BE2C (cell line): ENCODE data around the gene PPP2R3A.

ENCODE experiments used
- DNase-seq: peaks from one replicate; pipeline ENCODE4 v3.0.0-alpha.2; 2020
- H3K27me3 ChIP-seq: fragments of 250-450 bp; sonication (Bioruptor Pico); 2 replicates; pipeline ENCODE4 v1.5.1; 2020; ENCODE audit warnings: mild to moderate bottlenecking
- H3K36me3 ChIP-seq: fragments of 250-450 bp; sonication (Bioruptor Pico); 2 replicates; pipeline ENCODE4 v1.5.1; 2020; ENCODE audit warnings: mild to moderate bottlenecking
- H3K4me1 ChIP-seq: fragments of 250-450 bp; sonication (Bioruptor Pico); 2 replicates; pipeline ENCODE4 v1.5.1; 2020
- H3K4me3 ChIP-seq: 2 replicates; pipeline ENCODE4 v1.5.1; 2011; ENCODE audit warnings: low read depth, low read length
- H3K9me3 ChIP-seq: fragments of 250-450 bp; sonication (Bioruptor Pico); 2 replicates; pipeline ENCODE4 v1.5.1; 2020
- TF ChIP-seq, protein P1 (sequence below): IDR thresholded peaks from 2 replicates; pipeline ENCODE4 v1.5.1; 2012; ENCODE audit warnings: mild to moderate bottlenecking, low read depth, low read length

Gene PPP2R3A

DNA sequence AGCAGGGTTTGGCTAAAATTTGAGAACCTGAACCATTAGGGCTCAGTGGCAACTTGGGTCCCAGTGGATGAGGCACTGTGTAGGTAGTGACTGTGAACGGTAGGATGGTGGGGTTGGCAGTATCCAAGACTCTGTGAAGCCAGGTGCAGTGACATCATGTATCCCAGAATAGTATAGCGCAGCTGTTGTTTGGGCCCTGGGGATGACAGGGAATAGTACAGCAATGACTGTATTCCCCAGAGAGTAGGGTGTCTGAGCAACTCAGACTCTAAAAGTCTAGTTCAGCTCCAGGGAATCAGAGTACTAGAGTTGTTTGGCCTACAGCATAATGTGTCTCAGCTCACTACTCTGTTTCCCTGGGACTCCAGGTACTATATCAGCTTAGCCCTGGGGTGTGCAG, 20.7 kb upstream of the PPP2R3A start:
- Histone ChIP-seq H3K4me3 (no peak overlapping the region), H3K36me3 (no peaks in the 10 kb centered on the region), H3K4me1 (no peaks in the 10 kb centered on the region), H3K27me3 (0 out of 2 replicates have a peak, but pooled peaks cover 3% of the 10 kb centered on the region), H3K9me3 (no peaks in the 10 kb centered on the region)
- TF ChIP-seq, protein P1, sequence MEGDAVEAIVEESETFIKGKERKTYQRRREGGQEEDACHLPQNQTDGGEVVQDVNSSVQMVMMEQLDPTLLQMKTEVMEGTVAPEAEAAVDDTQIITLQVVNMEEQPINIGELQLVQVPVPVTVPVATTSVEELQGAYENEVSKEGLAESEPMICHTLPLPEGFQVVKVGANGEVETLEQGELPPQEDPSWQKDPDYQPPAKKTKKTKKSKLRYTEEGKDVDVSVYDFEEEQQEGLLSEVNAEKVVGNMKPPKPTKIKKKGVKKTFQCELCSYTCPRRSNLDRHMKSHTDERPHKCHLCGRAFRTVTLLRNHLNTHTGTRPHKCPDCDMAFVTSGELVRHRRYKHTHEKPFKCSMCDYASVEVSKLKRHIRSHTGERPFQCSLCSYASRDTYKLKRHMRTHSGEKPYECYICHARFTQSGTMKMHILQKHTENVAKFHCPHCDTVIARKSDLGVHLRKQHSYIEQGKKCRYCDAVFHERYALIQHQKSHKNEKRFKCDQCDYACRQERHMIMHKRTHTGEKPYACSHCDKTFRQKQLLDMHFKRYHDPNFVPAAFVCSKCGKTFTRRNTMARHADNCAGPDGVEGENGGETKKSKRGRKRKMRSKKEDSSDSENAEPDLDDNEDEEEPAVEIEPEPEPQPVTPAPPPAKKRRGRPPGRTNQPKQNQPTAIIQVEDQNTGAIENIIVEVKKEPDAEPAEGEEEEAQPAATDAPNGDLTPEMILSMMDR = no peak
- no peak for DNase-seq

DNA sequence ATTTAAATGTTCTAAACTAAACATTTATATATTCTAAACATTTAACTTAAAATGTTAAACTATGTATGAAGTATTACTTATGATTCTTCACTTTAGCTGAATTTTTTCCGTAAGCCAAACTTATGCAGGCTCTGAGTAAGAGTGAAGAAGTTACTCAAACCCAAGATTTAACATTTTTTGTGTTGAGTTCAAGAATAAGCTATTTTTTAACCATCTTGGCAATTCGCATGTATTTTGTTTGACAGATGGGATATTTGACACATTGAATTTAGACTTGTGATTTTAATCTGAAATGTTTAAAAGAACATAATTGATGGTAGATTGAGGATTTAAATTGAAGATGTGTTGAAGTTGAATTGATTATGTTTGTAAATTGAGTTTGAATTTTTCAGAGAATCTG, 14.6 kb upstream of the PPP2R3A start:
- no peak for DNase-seq
- Histone ChIP-seq H3K9me3 (no peaks in the 10 kb centered on the region), H3K4me3 (no peak overlapping the region), H3K4me1 (no peaks in the 10 kb centered on the region), H3K27me3 (peaks cover 3% of the 10 kb centered on the region; the same call in 1 of the 2 replicates), H3K36me3 (no peaks in the 10 kb centered on the region)
- TF ChIP-seq, protein P1 = no peak

DNA sequence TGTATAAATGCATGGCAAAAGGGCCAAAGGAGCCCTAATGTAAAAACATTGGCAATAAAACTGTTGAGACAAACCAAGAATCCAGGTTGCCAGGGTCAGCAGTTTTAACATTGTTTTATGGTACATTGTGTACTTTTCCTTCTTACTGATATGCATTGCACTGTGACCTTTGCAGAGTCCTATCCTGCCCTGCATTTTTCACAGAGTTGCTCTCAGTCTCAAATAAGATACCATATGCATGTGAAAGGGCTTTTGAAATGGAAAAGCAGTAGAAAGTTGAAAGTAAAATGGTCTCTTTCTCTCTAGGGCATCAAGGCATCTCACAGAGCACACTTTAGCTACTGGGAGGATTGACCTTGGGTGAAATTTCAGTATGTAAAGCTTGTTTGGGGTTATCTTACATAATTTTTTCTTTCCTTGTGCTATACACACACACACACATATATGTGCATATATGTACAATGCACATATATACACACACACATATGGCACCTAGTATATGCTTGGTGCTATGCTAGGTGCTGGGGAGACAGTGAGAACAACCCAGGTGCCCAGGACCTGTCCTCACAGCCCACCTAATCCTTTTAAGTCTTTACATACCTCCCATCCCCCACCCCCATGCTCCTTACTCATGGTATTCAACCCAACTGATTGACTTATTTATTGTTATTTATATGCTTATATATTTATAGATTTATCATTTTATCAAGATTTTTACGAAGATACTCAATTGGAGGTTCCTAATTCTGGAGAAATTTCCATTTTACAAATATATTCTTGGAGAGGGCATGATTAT, 1.2 kb upstream of the PPP2R3A start:
- H3K9me3 ChIP-seq = no peaks in the 10 kb centered on the region
- peaks cover 24% of the 10 kb centered on the region for H3K27me3 ChIP-seq
- TF ChIP-seq, protein P1 = no peak
- no peaks in the 10 kb centered on the region for H3K4me1 ChIP-seq
- DNase-seq = no peak
- H3K36me3 ChIP-seq = no peaks in the 10 kb centered on the region
- no peak overlapping the region for H3K4me3 ChIP-seq

DNA sequence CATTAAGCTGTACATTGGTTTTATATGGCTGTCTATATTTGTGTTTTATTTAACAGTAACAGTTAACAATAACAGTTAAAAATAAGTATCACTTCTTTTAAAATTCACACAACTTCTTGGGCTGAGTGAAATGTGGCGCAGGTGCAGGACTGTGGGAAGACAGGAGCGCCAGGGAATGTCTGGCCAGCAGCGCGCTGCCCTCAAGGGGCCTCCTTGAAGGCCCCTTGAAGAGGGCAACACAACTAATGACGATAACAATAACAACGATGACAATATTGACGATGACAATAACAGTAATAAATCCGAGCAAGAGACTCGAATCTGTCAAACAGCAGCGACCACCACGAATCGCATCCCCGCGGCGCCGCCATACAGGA, 411 bp upstream of the PPP2R3A start:
- H3K4me1 ChIP-seq = no peaks in the 10 kb centered on the region
- no peak for DNase-seq
- peaks cover 25% of the 10 kb centered on the region for H3K27me3 ChIP-seq
- TF ChIP-seq, protein P1 = no peak
- no peaks in the 10 kb centered on the region for H3K36me3 ChIP-seq
- H3K9me3 ChIP-seq = no peaks in the 10 kb centered on the region
- H3K4me3 ChIP-seq = peak overlapping the region; percentile 37

GRCh38 chr3:135966271-135966961, 888 bp downstream of the PPP2R3A start:
- no peaks in the 10 kb centered on the region for H3K36me3 ChIP-seq
- H3K4me3 ChIP-seq = peak overlapping the region; percentile 61
- H3K9me3 ChIP-seq = no peaks in the 10 kb centered on the region
- peak; percentile 39 for DNase-seq
- TF ChIP-seq, protein P1 = no peak
- peaks cover 25% of the 10 kb centered on the region for H3K27me3 ChIP-seq
- no peaks in the 10 kb centered on the region for H3K4me1 ChIP-seq

DNA sequence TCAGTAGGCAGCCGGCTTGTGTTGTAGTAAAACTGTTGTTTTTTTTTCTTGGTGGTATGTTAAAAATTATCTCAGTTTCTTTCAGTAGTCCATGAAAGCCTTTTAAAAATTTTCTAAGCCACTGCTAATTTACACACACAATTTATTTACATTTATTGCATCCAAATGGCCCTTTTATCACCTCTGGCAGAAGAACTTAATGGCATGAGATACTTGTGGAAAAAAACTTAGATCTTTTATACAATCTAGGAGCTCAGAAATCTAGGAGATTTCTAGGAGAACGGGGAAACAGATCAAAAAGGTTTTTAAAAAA, 1.4 kb downstream of the PPP2R3A start:
- no peak for DNase-seq
- no peak overlapping the region for H3K4me3 ChIP-seq
- TF ChIP-seq, protein P1 = no peak
- no peaks in the 10 kb centered on the region for H3K36me3 ChIP-seq
- H3K4me1 ChIP-seq = no peaks in the 10 kb centered on the region
- no peaks in the 10 kb centered on the region for H3K9me3 ChIP-seq
- H3K27me3 ChIP-seq = peaks cover 29% of the 10 kb centered on the region
